Nephron progenitor cell (in vitro differentiated cells): ENCODE data around the gene ANO1.
A peak's percentile ranks its signal among the peaks of the same experiment; 100 is the strongest.

ENCODE experiments used
- DNase-seq: peaks from one replicate; pipeline ENCODE4 v3.0.0; 2021
- H3K27ac Mint-ChIP-seq: 2 replicates; pipeline ENCODE4 v1.8.0; 2021; ENCODE audit warnings: mild to moderate bottlenecking, moderate library complexity, mixed read lengths
- H3K27me3 Mint-ChIP-seq: 2 replicates; pipeline ENCODE4 v1.8.0; 2021; ENCODE audit warnings: mild to moderate bottlenecking, low read depth, mixed read lengths; ENCODE audit not compliant: poor library complexity
- H3K36me3 Mint-ChIP-seq: 2 replicates; pipeline ENCODE4 v1.8.0; 2021; ENCODE audit warnings: low read depth, mixed read lengths
- H3K4me1 Mint-ChIP-seq: 2 replicates; pipeline ENCODE4 v1.8.0; 2021; ENCODE audit warnings: mixed read lengths
- H3K4me3 Mint-ChIP-seq: 2 replicates; pipeline ENCODE4 v1.8.0; 2021; ENCODE audit warnings: mild to moderate bottlenecking, moderate library complexity, mixed read lengths
- H3K9me3 Mint-ChIP-seq: 2 replicates; pipeline ENCODE4 v1.8.0; 2021; ENCODE audit warnings: mild to moderate bottlenecking, moderate library complexity, mixed read lengths
- TF ChIP-seq, protein P1 (sequence below): fragments of 200-600 bp; sonication (generic); IDR thresholded peaks from 2 replicates; pipeline ENCODE4 v1.5.0; 2021; ENCODE audit warnings: antibody characterized with exemption

Gene ANO1

GRCh38 chr11:70077411-70078094 is 564 bp upstream of the ANO1 start:
- H3K9me3 Mint-ChIP-seq: no peaks in the 10 kb centered on the region
- H3K4me3 Mint-ChIP-seq: peak overlapping the region; percentile 62
- peaks cover 11% of the 10 kb centered on the region for H3K4me1 Mint-ChIP-seq
- H3K27ac Mint-ChIP-seq: no peak overlapping the region
- TF ChIP-seq, protein P1, sequence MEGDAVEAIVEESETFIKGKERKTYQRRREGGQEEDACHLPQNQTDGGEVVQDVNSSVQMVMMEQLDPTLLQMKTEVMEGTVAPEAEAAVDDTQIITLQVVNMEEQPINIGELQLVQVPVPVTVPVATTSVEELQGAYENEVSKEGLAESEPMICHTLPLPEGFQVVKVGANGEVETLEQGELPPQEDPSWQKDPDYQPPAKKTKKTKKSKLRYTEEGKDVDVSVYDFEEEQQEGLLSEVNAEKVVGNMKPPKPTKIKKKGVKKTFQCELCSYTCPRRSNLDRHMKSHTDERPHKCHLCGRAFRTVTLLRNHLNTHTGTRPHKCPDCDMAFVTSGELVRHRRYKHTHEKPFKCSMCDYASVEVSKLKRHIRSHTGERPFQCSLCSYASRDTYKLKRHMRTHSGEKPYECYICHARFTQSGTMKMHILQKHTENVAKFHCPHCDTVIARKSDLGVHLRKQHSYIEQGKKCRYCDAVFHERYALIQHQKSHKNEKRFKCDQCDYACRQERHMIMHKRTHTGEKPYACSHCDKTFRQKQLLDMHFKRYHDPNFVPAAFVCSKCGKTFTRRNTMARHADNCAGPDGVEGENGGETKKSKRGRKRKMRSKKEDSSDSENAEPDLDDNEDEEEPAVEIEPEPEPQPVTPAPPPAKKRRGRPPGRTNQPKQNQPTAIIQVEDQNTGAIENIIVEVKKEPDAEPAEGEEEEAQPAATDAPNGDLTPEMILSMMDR: no peak
- DNase-seq: no peak
- no peaks in the 10 kb centered on the region for H3K36me3 Mint-ChIP-seq
- H3K27me3 Mint-ChIP-seq: peaks cover 94% of the 10 kb centered on the region

DNA sequence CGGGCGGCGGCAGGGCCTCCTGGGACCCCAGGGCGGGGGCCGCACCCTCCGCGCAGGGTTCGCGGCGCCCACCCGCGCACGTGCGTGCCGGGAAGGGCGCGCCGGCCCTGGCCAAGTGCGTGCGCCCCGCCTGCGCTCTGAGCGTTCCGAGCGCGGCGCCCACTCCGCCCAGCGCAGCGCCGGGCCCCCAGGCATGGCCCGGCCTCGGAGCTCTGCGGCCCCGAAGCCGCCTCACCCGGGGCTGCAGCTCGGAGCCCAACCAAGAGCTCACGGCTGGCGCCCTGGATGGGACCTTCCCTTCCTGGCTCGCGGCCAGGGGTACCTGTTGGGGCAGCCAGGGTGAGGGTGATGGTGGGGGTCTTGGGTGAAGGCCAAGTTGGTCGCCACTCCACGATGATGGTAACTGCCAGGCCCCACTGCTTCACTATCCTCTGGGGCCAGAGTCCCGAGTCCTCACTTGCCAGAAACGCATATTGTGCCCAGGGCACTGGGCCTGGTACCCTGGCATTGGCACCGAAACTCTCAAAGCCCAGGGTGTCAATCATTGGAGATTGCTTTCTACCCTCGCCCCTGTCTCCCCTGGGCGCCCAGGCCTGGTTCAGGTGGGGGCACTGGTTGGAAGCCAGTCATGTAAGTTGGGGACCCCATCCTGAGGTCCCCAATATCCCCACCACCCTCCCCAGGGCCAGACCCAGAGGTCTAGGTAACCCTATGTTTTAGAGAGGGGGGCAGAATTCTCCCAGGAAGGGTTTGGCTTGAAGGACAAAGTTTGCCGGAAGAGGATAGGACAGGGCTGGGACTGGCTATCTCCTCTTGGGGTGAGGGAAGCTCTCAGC is 882 bp downstream of the ANO1 start:
- DNase-seq: no peak
- H3K4me1 Mint-ChIP-seq: peaks cover 10% of the 10 kb centered on the region
- no peak overlapping the region for H3K4me3 Mint-ChIP-seq
- TF ChIP-seq, protein P1: no peak
- no peaks in the 10 kb centered on the region for H3K9me3 Mint-ChIP-seq
- no peaks in the 10 kb centered on the region for H3K36me3 Mint-ChIP-seq
- H3K27me3 Mint-ChIP-seq: peaks cover 92% of the 10 kb centered on the region
- H3K27ac Mint-ChIP-seq: no peak overlapping the region

DNA sequence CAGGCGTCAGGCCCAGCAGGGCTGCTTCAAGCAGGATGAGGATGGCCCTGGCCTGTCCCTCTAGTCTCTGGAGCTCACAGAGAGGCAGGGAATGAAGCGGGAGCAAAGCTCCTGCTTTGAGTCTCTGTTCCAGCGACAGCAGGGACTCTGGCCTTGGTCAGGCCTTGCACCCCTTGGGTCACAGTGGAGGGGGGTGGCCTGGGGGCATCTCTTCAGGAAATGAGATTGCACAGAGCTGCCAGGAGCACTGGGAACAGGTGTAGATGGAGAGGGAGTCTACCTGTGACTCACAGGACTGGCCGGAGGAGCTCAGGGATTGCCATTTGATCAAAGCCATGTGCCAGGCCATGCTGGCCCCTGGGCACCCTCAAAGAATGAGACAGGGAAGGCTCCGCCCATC is 1.6 kb downstream of the ANO1 start:
- DNase-seq: no peak
- TF ChIP-seq, protein P1: no peak
- Mint-ChIP-seq H3K27me3 (peaks cover 91% of the 10 kb centered on the region), H3K36me3 (no peaks in the 10 kb centered on the region), H3K27ac (no peak overlapping the region), H3K4me1 (peaks cover 10% of the 10 kb centered on the region), H3K4me3 (no peak overlapping the region), H3K9me3 (no peaks in the 10 kb centered on the region)

GRCh38 chr11:70080763-70081162 is 2.6 kb downstream of the ANO1 start:
- DNase-seq: no peak
- peaks cover 10% of the 10 kb centered on the region for H3K4me1 Mint-ChIP-seq
- no peaks in the 10 kb centered on the region for H3K36me3 Mint-ChIP-seq
- H3K27me3 Mint-ChIP-seq: peaks cover 81% of the 10 kb centered on the region
- H3K4me3 Mint-ChIP-seq: no peak overlapping the region
- TF ChIP-seq, protein P1: no peak
- no peaks in the 10 kb centered on the region for H3K9me3 Mint-ChIP-seq
- H3K27ac Mint-ChIP-seq: no peak overlapping the region

DNA sequence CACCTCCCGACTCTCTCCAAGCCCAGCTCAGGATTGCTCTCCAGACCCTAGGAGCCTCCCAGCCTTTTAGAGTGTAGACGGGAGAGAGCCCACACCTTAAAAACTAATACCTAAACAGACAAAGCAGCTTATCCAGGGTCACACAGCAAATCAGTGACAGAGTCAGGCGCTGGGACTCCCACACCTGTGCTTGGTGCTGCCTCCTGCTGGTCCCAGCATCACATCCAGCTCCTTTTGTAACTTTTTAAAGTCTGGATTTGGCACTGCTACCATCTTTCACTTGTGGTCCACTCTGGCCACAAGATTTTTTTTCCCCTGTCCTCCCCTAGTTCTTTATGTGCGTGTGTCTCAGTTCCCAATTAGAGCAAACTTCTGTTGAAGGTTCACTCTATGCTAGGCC is 4.7 kb downstream of the ANO1 start:
- no peak overlapping the region for H3K27ac Mint-ChIP-seq
- TF ChIP-seq, protein P1: peak; percentile 31
- no peaks in the 10 kb centered on the region for H3K36me3 Mint-ChIP-seq
- H3K4me1 Mint-ChIP-seq: peaks cover 10% of the 10 kb centered on the region
- no peaks in the 10 kb centered on the region for H3K9me3 Mint-ChIP-seq
- peaks cover 69% of the 10 kb centered on the region for H3K27me3 Mint-ChIP-seq
- H3K4me3 Mint-ChIP-seq: no peak overlapping the region
- DNase-seq: no peak
